ENCODE data around the gene DCC. TPM values are rescaled to one million over a fixed set of nuclear protein-coding genes. Genes with fewer than 3 reads are reported as not detected.

DCC gene
- total RNA-seq, 2 donors from 2014 or later, result 0.10 to 0.48 TPM

- no peak for TF ChIP-seq CTCF (IDR thresholded peaks at IDR 0.05)
- no peaks in the 10 kb centered on the region for H3K4me1 ChIP-seq
- no peak overlapping the region for H3K27ac ChIP-seq
- no peaks in the 10 kb centered on the region for H3K36me3 ChIP-seq
- H3K9ac ChIP-seq (ENCODE audit: low read depth in 2 of 2, low read length in 2 of 2), result no peak overlapping the region
- no peak for DNase-seq
- no peaks in the 10 kb centered on the region for H3K9me3 ChIP-seq
- no peaks in the 10 kb centered on the region for H3K27me3 ChIP-seq
- H3K4me3 ChIP-seq, result no peak overlapping the region
- intact Hi-C loops (cut with DNase I), result no loop called here
Measured at GRCh38 chr18:52781113-52781512, 441.1 kb downstream of the DCC start.

- Histone ChIP-seq H3K4me3 (no peak overlapping the region), H3K27ac (no peak overlapping the region), H3K4me1 (no peaks in the 10 kb centered on the region), H3K36me3 (no peaks in the 10 kb centered on the region), H3K9me3 (no peaks in the 10 kb centered on the region), H3K9ac (ENCODE audit: low read depth in 2 of 2, low read length in 2 of 2) (no peak overlapping the region), H3K27me3 (no peaks in the 10 kb centered on the region)
- no peak for DNase-seq
- no peak for TF ChIP-seq CTCF (IDR thresholded peaks at IDR 0.05)
- intact Hi-C loops (cut with DNase I), result no loop called here
Measured at GRCh38 chr18:52791321-52791720, 451.3 kb downstream of the DCC start.

GRCh38 chr18:52812834-52813233, 472.8 kb downstream of the DCC start:
- H3K27me3 ChIP-seq, result no peaks in the 10 kb centered on the region
- H3K9me3 ChIP-seq, result no peaks in the 10 kb centered on the region
- no peak overlapping the region for H3K9ac ChIP-seq (ENCODE audit: low read depth in 2 of 2, low read length in 2 of 2)
- no peak overlapping the region for H3K27ac ChIP-seq
- intact Hi-C loops (cut with DNase I), result no loop called here
- H3K4me3 ChIP-seq, result no peak overlapping the region
- H3K4me1 ChIP-seq, result no peaks in the 10 kb centered on the region
- no peak for TF ChIP-seq CTCF (IDR thresholded peaks at IDR 0.05)
- no peaks in the 10 kb centered on the region for H3K36me3 ChIP-seq
- no peak for DNase-seq

- Histone ChIP-seq H3K27ac (no peak overlapping the region), H3K9me3 (no peaks in the 10 kb centered on the region), H3K27me3 (no peaks in the 10 kb centered on the region), H3K4me1 (no peaks in the 10 kb centered on the region), H3K36me3 (no peaks in the 10 kb centered on the region), H3K4me3 (no peak overlapping the region), H3K9ac (ENCODE audit: low read depth in 2 of 2, low read length in 2 of 2) (no peak overlapping the region)
- no peak for DNase-seq
- TF ChIP-seq CTCF (IDR thresholded peaks at IDR 0.05), result no peak
- intact Hi-C loops (cut with DNase I), result no loop called here
Measured at GRCh38 chr18:52813635-52814416, 473.8 kb downstream of the DCC start.

GRCh38 chr18:52815651-52816050, 475.7 kb downstream of the DCC start:
- intact Hi-C loops (cut with DNase I), result no loop called here
- DNase-seq, result no peak
- Histone ChIP-seq H3K4me3 (no peak overlapping the region), H3K27me3 (no peaks in the 10 kb centered on the region), H3K36me3 (no peaks in the 10 kb centered on the region), H3K4me1 (no peaks in the 10 kb centered on the region), H3K27ac (no peak overlapping the region), H3K9me3 (no peaks in the 10 kb centered on the region), H3K9ac (ENCODE audit: low read depth in 2 of 2, low read length in 2 of 2) (no peak overlapping the region)
- TF ChIP-seq CTCF (IDR thresholded peaks at IDR 0.05), result no peak

Measured in colonic mucosa (tissue), 4 donors.